DMS153 (cell line): ENCODE data around the gene CCDC146.
"Not testable (repeated sequence)": the region's sequence is repeated elsewhere in the genome, so short reads cannot be mapped to it uniquely, and the experiment has no call there.

ENCODE experiments used
- DNase-seq: peaks from one replicate; lab custom pipeline; 2025; lab: John Stamatoyannopoulos, UW

The CCDC146 gene

DNA sequence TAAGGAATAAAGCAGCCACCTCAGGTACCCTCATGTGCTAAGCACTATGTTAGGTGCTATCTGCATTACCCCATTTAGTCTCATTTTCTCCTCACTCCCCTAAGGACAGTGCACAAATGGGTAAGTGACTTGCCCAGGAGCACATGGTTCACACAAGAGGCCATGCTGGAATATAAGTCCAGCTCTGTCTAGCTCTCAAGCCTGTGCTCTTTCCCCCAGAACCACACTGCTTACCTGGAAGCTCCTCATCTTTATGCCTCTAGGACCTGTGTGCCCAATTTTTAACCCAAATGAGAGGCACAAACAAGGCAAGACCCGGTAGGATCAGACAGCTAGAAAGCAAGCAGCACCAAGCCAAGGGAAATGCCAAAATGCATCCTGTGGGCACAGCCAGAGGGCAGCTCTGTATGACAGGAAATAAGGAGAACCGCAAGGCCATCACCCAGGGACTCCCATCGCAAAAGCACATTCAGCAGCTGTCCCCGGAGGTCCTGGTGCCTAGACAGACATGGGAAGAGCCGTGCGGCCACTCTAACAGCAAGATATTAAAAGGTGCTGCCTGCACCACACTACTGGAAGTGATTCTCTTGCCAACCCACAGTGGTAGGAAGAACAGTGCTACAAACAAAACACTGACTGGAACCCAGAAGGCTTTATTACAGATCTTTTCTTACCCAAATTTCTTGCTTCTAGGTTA lies 205.7 kb downstream of the CCDC146 start:
- DNase-seq, result no peak

- DNase-seq, result no peak
These were observed 206.3 kb downstream of the CCDC146 start for GRCh38 chr7:77328669-77329068.

- no peak for DNase-seq
These were observed 207.2 kb downstream of the CCDC146 start for GRCh38 chr7:77329466-77330168.

GRCh38 chr7:77330169-77330882 lies 207.9 kb downstream of the CCDC146 start:
- DNase-seq, result peak; percentile 80

GRCh38 chr7:77331938-77332695 lies 209.7 kb downstream of the CCDC146 start:
- DNase-seq, result peak; percentile 75

- DNase-seq, result not testable (repeated sequence)
These were observed 211.6 kb downstream of the CCDC146 start for GRCh38 chr7:77334039-77334438.

DNA sequence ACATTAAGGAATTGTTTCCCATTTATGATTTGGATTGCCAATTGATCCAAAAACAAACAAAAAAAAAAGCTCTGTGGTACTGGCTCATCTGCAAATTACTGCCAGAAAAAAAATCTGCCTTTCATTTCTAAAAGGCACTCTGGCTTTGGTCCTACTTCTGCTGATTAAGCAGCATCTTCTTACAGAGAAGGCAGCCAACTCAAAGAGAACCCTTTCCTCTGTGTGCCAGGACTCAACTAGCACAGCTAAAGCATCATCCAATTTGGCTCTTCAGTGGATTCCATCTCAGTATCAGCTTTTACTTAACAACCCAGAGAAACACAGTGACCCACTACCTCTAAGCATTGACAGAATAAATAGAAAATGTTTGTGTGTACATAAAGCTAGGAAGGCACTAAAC lies 213.2 kb downstream of the CCDC146 start:
- DNase-seq, result no peak

GRCh38 chr7:77337456-77337990 lies 215.1 kb downstream of the CCDC146 start:
- DNase-seq, result no peak

GRCh38 chr7:77338260-77338659 lies 215.8 kb downstream of the CCDC146 start:
- no peak for DNase-seq

- DNase-seq, result no peak
These were observed 216.6 kb downstream of the CCDC146 start for GRCh38 chr7:77338883-77339629.

DNA sequence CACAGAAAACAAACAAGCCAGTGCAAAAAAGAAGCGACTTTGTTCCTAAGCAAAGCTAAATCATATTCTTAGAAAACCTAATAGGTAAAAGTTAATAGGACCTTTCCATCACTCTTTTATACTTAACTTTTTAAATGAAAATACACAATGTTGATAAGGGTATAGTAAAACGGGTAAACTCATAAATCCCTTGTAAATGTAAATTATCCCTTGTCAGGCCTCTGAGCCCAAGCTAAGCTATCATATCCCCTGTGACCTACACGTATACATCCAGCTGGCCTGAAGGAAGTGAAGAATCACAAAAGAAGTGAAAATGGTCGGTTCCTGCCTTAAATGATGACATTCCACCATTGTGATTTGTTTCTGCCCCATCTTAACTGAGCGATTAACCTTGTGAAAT lies 217.3 kb downstream of the CCDC146 start:
- no peak for DNase-seq
